GM19455 (cell line): Measurements from ENCODE around the gene GRPEL2.
"Not testable (repeated sequence)": the region's sequence is repeated elsewhere in the genome, so short reads cannot be mapped to it uniquely, and the experiment has no call there.

Experiments
- ATAC-seq: cut with Tn5 transposase; IDR thresholded peaks from one replicate; pipeline ENCODE4 v1.9.1; 2021; ENCODE audit not compliant: unreplicated experiment

GRPEL2 gene

DNA sequence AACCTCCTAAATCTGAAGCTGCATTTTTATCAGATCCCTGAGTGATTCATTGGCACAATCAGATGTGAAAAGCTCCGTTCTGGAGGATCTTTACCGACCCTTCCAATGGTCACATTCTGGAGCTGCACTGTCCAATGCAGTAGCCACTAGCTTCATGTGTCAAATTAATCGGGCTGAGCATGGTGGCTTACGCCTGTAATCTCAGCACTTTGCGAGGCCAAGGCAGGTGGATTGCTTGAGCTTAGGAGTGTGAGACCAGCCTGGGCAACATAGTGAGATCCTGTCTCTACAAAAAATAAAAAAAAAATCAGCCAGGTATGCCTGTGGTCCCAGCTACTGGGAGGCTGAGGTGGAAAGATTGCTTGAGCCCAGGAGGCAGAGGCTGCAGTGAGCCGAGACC, 30.1 kb downstream of the GRPEL2 start:
- ATAC-seq, result no peak

DNA sequence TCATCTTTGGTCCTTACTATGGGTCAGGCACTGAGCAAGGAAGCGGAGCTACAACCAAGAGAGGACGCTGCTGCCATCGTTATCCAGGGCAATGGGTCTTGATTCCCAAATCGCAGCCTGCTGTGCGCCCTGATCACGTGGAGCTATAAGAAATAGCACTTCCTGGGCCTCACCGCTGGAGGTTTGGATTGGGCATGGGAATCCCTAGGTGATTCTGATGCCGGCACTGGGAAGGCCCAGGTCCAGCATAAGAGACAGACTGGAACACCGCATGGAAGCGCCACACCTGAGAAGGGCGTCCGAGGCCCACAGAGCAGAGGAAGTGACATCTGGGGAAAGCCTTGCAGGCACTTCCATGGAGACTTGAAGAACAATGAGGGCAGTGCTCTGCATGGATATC, 30.8 kb downstream of the GRPEL2 start:
- no peak for ATAC-seq

DNA sequence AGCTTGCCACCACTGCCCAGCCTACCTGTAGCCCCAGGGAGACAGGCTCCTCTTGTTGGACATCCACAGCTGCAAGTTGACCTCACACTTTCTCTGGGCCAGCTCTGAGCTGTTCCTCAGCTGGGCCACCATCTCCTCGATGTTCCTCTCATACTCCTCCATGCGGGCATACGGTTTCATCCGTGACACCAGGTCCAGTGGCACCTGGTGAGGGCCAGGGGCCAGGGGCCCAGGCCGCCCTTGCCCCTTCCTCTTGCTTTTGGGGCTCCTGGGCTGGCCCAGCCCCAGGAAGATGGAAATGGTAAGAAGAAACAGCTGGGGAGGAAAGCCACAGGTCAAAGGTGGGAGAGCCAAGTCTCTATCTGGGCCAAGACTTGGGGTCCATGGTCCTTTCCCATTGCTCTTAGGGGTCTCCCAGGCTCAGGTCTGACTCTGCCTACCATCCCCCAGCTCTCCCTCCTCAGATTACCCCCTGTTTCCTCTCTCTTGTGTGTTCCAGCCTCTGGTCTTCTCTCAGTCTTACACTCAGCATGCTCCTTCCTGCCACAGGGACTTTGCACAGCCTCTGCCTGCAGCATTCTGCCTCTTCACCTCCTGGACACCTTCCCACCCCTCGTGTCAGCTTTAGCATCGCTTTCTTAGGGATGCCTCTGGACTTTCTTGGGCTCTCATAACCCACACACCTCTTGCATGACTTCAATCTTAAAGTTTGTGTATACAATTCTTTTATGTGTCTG, 31.6 kb downstream of the GRPEL2 start:
- ATAC-seq, result no peak

DNA sequence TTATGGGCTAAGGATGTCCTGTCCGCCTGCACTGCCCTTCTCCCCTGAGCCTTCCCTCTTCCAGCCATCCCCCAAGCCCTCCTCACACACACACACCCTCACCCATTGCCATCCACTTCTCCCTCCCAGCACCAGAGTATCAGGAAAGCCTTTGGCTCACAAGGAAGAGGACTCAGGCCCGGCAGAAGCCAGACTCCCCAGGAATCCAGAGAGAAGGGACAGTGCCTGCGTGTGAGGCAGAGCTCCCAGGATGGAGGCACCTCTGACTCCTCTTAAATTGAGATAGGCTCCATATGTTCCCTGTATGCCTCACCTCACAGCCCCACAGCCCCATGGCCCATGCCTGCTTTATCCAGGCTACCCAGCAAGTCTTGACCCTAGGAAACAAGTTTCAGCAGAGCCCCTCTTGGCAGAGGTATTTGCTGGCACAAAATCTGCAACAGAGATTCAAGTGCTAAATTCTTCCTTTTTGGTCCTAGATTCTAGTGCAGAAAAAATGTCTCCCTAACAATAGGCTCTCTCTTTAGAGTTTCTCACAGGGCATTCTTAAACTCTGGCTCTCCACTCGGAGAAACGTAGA, 33.0 kb downstream of the GRPEL2 start:
- ATAC-seq, result no peak

DNA sequence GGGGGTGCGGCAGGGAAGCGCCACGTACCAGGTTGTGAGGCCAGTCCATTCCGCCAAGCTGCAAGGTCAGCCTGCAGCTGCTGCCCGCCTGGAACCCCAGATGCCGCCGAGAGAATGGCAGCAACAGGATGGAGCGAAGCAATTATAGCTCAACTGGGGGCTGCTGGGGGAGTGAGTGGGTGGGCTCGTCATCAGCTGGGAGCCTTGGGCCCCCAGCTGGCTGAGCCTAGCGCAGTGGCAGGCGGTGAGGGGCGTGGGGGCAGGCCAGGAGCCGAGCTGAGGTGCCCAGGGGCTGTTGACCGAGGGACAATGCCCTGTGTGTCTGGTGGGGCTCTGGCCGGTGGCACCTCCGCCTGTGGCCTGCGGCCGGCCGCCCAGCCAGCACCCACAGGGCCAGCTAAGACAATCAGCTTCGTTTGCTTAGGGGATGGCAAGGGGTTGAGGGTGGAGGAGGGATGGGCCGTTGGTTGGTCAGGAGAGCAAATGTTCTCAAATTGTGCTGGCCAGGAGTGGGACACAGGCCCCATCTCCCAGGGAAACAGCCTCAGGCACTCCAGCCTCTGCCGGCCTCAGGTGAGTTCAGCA, 34.0 kb downstream of the GRPEL2 start, which contains the start of gene IL17B:
Gene IL17B, minus strand, starts transcription at position 116 of the 585 bp plus-strand sequence. Its CDS starts 67 bp downstream, at position 49.
- ATAC-seq, result no peak

DNA sequence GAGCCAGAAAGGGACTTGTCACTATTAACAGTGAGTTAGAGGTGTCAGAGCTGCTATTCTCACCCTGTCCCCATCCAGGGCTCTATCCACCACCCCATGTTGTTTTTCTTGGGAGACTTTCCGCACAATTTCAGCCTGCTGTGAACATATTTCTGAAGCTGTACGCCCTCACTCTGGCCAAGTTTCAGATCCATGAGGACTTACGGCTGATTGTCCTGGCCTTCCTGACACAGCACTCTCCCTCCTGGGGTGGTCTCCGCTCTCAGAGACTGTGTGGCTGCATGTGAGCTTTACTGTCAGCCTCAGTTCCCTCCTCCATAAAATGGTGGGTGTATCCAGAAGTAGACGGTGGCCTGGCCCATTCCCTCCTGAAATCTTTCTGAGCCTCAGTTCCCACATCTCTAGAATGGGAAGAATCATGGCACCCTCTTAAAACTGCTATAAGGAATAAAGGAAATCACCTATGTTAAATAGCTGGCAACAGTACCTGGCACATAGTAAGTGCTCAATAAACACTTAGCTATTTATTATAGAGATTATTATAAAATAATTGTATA, 34.6 kb downstream of the GRPEL2 start:
- ATAC-seq, result no peak

DNA sequence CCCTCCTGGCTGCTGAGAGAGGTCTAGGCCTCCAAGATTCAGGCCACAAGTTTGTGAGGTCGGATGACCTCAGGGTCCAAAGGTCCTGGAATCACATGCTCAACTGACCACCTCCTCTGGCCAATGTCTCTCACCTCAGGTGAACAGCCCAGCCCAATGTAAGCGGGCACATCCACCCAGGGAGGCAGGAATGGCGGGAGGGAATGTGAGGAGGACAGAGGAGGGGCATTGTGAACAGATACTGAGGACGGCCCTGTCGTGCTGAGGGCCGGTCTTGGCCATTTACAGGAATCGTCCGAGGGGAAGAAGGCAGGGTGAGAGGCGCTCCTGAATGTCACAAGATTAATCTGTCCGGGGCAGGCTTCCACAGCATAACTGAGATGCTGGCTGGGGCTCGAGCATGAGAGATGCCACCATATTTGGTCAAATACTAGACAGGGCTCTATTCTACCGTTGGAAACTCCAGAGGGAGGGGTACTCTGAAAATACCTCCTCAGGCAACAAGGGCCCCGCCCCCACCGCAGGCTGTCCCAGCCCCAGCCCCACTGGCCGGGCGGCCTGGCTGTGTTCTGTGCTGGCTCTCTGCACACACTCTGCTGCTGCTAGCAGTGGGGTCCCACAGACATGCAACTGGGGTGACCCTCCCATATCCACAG, 35.3 kb downstream of the GRPEL2 start:
- ATAC-seq, result no peak

DNA sequence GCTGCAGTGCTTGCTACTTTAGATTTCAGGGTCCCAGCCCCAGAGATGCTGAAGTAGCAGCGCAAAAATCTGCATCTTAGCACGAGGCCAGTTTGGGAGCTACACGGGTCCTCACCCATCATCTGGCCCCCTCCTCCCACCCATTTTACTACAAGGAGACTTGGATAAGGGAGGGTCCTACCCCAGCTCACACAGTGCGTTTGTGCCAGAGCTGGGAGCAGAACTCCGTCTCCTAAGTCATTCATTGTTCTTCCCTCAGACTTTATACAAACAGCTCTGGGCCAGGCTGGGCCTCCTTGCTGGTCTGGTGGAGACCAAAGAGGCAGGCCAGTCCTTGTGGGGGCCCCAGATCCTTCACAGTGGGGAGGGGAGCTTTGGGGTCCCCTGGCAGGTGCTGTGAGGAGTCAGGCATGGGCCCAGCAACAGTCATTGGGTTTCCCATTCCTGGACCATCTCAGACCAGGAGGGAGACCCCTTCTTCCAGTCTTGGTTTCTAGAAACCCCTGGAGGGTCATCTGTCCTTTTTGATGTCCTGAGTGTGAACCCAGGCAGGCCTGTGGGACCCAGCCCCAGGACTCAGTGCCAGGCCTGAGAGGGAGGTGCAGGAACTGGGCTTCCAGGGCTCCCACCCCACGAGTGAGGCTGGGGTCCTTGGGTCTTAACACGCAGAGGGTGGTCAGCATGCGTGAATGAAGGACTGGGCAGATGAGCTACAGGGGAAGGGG, 36.1 kb downstream of the GRPEL2 start:
- ATAC-seq, result peak; percentile 19

DNA sequence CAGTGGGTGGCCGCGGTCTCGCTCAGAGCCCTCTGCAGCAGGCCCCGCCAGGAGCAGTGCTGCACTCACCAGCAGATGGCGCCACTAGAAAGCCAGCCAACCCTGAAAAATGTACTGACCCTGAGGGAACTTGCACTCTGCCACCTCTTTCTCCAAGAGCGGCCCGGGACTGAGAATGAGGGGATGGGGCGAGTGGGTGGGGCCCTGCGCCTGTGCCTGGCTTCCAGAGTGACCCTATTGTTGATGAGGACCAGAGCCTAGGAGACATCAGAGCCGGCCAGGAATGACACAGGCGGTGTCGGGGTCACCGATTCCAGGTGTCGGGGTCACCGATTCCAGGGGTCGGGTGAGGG, 36.7 kb downstream of the GRPEL2 start:
- ATAC-seq, result peak; percentile 87

DNA sequence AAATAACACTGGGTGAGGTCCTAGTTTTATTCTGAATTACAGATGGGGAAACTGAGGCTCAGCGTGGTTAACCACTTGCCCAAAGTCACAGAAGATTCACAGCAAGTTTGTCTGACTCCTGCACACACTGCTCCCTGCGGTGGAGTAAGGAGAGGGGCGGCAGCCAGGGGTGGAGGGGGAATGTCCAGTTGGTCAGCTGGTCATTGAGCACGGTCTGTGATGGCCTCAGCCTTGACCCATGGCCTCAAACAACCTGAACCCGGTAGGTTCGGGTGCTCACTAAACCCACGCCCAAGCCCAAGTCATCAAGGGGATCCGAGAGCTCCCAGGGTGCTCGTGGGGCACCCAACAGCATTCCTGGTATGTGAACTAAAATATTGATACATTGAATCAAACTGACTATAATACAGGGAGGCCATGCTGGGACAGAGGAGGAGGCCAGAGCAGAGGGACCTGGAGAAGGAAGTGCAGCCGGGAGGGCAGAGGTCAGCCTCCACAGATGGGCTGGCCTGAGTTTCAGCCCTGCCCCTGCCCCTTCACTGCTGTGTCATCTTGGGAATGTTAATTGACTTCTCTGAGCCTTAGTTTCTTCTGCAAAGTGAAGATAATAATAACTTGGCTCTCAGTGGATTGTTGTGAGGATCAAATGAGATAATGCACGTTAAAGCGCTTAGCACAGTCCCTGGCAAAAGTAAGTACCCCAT, 37.4 kb downstream of the GRPEL2 start:
- ATAC-seq, result no peak

DNA sequence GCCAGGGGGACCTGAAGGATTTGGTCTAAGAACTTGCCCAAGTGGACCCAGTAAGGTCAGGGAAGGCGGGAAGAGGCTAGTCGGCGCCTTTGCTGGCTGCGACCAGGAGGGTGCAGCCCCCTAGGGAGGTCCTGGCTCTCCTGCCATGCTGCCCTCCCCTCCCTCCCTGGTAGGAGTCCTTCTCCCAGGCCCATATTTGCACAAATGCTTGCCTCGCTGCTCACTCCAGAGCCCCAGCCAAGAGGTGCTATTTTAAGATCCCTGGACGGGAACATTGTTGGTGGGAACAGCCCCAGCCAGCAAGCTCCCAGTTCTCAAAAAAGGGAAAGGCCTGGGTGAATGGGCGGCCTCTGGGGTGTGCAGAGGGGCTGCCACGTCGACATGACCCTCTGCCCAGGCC, 38.1 kb downstream of the GRPEL2 start:
- no peak for ATAC-seq

DNA sequence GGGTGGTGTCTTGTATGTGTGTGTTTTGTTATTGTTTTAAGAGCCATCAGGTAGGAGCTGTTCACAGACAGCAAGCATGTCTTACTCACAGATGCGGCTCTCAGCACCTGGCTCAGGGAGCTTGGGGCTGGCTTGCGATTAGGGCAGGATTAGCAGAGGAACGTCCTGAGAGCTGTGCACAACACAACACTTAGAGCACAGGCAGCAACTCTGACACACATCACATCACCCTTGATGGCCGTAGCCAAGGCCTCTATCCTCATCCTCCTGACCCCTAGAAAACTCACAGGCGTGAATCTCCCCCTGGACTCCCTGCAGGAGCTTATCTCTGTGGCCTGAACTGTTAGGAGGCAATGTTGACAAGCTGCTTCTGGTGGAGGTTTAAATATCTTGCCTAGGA, 40.9 kb downstream of the GRPEL2 start:
- no peak for ATAC-seq

DNA sequence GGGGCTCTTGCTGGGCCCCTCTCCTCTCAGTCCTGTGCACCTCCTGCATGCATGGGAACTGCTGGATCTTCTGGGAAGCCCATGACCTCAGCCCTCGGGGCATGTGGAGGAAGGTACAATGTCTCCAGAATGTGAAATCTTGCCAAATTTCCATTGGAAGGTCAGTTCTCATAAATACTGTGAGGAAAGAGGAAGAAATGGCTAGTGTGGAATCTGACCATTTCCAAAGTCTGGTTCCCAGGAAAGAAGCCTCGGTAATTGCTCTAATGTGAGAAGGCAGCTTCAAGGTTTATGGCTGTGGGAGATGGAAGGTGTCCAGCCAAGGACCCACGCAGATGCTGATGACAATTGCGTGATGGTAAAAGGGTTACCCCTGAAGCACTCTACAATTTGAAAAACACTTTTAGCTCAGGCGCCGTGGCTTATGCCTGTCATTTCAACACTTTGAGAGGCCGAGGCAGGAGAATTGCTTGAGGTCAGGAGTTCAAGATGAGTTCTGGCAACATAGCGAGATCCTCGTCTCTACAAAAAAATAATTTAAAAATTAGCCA, 41.9 kb downstream of the GRPEL2 start:
- ATAC-seq, result no peak

DNA sequence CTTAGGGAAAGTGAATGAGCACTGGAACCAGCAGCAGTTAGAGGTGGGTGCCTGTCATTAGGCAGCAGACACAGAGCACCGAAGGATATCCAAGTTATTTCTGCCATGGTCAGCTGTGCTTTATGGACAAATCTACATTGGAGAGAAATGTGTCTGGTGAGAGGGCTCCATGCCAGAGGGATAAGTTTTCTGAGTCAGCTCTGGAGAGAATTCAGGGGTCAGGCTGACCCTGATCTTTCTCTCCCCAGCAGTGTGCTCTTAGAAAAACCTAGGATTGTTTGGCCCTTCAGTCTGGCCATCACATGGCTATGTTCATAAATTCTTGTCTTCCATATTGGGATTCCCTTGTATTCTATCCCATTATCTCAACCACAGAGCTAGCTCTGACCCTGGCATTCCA, 42.7 kb downstream of the GRPEL2 start:
- ATAC-seq, result no peak

DNA sequence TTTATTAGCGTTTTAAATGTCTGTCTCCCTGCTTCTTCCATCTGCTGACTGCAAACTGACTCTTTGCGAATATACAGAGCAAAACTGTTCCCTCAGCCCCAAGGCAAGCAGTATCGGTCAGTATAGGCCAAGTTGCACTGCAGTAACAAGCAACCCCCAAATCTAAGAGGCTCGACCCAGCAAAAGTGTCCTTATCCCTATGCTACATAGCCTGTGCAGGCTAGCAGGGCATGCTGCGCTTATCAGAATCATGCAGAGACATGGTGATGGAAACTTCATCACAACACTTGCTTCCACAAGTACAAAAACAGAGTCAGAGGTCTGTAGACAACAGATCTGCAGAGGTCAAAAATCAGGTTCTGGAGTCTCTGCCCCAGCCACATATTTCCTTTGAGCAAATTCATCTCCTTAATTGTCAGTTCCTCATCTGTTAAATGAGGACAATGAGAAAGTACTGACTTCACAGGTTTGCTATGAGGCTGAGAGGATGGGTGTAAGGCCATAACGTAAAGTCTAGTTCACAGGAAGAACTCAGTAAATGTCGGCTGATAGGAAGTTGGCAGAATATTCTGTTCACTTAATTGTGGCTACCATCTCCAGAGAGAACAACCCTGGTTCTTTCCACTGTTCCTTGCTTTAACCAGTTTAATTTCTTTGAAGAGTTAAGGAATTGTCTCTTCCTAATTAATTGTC, 43.3 kb downstream of the GRPEL2 start:
- no peak for ATAC-seq

DNA sequence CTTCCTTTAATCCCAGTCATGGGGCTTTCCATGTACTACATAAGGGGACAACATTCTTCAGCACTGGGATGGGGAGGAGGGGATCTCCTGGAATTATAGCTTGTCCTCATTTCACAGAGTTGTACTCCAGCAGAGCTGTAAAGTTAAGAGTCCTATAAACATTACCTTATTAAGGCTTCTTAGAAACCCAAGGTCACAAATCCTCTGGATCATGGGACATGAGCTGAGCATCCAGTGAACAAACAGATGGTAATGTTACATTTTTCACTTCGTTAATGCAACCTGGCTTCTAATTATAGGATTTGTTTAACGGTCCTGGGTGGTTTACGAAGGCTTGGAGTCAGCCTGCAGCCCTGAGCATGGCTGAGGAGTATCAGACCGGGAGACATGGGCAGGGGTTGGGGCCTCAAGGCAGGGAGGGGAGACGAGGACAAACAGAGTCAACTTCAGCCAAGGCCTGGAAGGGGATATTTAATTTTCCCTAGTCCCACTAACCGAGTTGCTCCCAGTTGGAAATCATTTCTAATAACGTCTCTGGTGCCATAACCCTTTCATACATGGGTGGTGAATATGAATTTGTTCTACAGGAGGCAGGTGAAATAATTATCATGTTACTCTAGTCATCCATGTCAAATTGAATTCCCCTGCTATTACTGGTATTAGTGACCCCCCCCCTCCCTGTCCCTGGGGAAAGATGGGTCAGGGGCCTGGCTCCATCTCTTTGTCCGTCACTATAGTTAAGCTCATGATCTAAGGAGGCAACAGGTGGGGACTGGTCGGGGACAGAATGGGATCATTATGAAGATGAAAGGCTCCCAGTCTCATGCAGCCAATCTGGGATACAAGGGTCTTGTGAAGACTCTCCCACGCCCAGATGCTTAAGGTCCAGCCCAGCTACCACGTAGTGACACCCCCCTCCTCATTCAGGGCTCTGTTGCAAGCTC, 44.5 kb downstream of the GRPEL2 start:
- ATAC-seq, result no peak

DNA sequence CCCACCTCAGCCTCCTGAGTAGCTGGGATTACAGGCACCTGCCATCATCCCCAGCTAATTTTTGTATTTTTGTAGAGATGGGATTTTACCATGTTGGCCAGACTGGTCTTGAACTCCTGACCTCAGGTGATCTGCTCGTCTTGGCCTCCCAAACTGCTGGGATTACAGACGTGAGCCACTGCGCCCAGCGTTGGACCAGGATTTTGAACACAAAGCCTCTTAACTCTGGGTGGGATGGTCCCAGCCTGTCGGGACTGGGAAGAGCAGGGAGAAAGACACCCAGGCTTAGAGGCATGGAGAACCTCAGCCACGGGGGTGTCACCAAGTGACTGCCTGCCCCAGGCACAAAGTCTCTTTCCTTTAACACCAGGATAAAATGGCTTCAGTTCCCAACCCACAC, 45.8 kb downstream of the GRPEL2 start:
- not testable (repeated sequence) for ATAC-seq

DNA sequence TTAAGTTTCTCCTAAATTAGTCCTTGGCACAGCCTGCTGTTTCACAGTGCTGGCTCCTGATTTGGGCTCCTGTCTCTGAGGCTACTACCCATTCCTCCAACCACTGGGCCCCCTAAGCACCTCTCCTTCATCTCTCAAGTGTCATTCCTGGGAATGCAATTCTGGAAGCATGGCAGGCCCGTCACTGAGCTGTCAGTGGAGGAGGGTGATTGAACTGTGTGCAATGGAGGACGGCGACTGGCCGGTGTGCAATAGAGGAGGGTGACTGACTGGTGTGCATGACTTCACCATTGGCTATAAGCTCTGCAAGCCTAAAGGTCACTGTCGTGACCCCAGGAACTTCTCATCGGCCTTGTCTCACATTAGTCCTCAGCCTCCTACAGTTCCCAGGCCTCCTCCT, 46.2 kb downstream of the GRPEL2 start:
- no peak for ATAC-seq
